Osteoblast (primary cell): Measurements from ENCODE around the gene GPR15. TPM values are rescaled to one million over a fixed set of nuclear protein-coding genes. Genes with fewer than 3 reads are reported as not detected.

ENCODE experiments used
- DNase-seq: peaks from one replicate; pipeline ENCODE4 v3.0.0; 2011; ENCODE audit warnings: low spot score, mixed read lengths; ENCODE audit not compliant: insufficient read length; ENCODE audit errors: missing footprints
- H2AFZ ChIP-seq: 2 replicates; pipeline ENCODE4 v1.6.0; 2011; ENCODE audit warnings: mild to moderate bottlenecking, low read length
- H3K27ac ChIP-seq: 2 replicates; pipeline ENCODE4 v1.5.1; 2011; ENCODE audit warnings: mild to moderate bottlenecking, low read depth, low read length, moderate library complexity
- H3K27me3 ChIP-seq: 2 replicates; pipeline ENCODE4 v1.6.0; 2012; ENCODE audit warnings: mild to moderate bottlenecking, control low read depth, inconsistent platforms, low read length, moderate library complexity; ENCODE audit not compliant: insufficient read depth
- H3K36me3 ChIP-seq: 2 replicates; pipeline ENCODE4 v1.5.1; 2011; ENCODE audit warnings: mild to moderate bottlenecking, low read length, control low read depth, moderate library complexity; ENCODE audit not compliant: insufficient read depth
- H3K4me1 ChIP-seq: 2 replicates; pipeline ENCODE4 v1.5.1; 2011; ENCODE audit warnings: mild to moderate bottlenecking, low read length, control low read depth, moderate library complexity; ENCODE audit not compliant: insufficient read depth
- H3K4me2 ChIP-seq: 2 replicates; pipeline ENCODE4 v1.6.0; 2011; ENCODE audit warnings: mild to moderate bottlenecking, low read length; ENCODE audit not compliant: insufficient read depth
- H3K4me3 ChIP-seq: fragments of 200-600 bp; sonication (generic); 3 replicates; pipeline ENCODE4 v1.5.1; 2012; ENCODE audit warnings: mild to moderate bottlenecking, low read length, inconsistent platforms; ENCODE audit not compliant: insufficient read depth
- H3K79me2 ChIP-seq: 2 replicates; pipeline ENCODE4 v1.6.0; 2012; ENCODE audit warnings: mild to moderate bottlenecking, low read length, control low read depth, inconsistent platforms; ENCODE audit not compliant: insufficient read depth
- H3K9me3 ChIP-seq: 2 replicates; pipeline ENCODE4 v1.5.1; 2011; ENCODE audit warnings: low read depth, low read length, control low read depth
- H4K20me1 ChIP-seq: 2 replicates; pipeline ENCODE4 v1.6.0; 2012; ENCODE audit warnings: mild to moderate bottlenecking, low read length, control low read depth; ENCODE audit not compliant: insufficient read depth
- CTCF ChIP-seq: IDR thresholded peaks from 2 replicates; pipeline ENCODE4 v1.5.1; 2011; ENCODE audit warnings: mild to moderate bottlenecking, low read depth, low read length, moderate library complexity; ENCODE audit errors: extremely low read depth
- total RNA-seq: library from RNA; depleted of rRNA; stranded (reverse); fragments of >200 nt; gene quantifications from 2 replicates; pipeline ENCODE4 v1.2.3, GENCODE V29; 2012

The GPR15 gene
- total RNA-seq, 1 donor: not detected

DNA sequence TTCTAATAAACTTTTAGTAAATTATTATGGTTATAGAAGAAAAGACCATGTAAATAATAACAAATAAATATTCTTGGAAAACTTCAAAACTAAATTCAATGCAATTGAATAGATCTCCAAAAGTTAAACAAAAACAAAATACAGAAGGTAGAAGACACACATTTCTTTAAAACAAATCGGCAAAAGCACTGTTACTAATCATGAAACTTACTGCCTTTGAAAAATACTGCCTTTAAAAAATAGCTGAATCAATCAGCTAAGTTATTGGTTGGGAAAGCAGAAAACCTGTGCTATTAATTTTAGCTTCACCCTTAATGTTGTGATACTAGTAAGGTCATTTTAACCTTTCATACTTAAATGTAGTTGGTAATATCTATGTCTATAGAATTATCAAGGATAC is 3.0 kb downstream of the GPR15 start:
- Histone ChIP-seq H3K36me3 (no peaks in the 10 kb centered on the region), H3K4me3 (no peak overlapping the region), H3K4me1 (no peaks in the 10 kb centered on the region), H4K20me1 (no peaks in the 10 kb centered on the region), H2AFZ (no peak overlapping the region), H3K27ac (no peak overlapping the region), H3K4me2 (no peak overlapping the region), H3K27me3 (peaks cover 5% of the 10 kb centered on the region), H3K79me2 (no peaks in the 10 kb centered on the region), H3K9me3 (no peaks in the 10 kb centered on the region)
- no peak for DNase-seq
- TF ChIP-seq CTCF: no peak

GRCh38 chr3:98536456-98537017 is 4.8 kb downstream of the GPR15 start:
- no peaks in the 10 kb centered on the region for H3K9me3 ChIP-seq
- H3K79me2 ChIP-seq: no peaks in the 10 kb centered on the region
- no peak overlapping the region for H3K27ac ChIP-seq
- no peak overlapping the region for H2AFZ ChIP-seq
- H3K4me1 ChIP-seq: no peaks in the 10 kb centered on the region
- no peak for TF ChIP-seq CTCF
- no peak for DNase-seq
- H3K36me3 ChIP-seq: no peaks in the 10 kb centered on the region
- no peaks in the 10 kb centered on the region for H4K20me1 ChIP-seq
- H3K27me3 ChIP-seq: peaks cover 5% of the 10 kb centered on the region
- no peak overlapping the region for H3K4me2 ChIP-seq
- no peak overlapping the region for H3K4me3 ChIP-seq

DNA sequence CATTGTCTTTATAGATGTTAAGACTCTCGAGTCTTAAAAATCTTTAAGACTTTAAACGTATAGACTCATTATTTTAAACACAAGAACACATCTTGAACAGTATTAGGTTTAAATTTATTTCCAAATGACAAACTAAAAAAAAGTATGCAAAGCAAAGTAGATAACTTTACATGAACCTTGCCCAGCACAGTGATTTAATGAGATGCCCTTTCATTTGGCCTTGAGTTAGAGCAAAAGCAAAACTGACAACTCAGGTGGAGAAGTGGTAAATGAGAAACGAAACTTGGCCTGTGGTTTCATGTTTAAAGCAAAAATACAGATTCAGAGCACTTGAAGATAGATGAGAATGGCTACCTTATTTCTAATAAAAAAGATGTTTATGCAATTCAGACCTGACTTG is 8.6 kb downstream of the GPR15 start:
- no peak overlapping the region for H3K4me2 ChIP-seq
- H3K27ac ChIP-seq: no peak overlapping the region
- no peak overlapping the region for H3K4me3 ChIP-seq
- no peaks in the 10 kb centered on the region for H4K20me1 ChIP-seq
- no peaks in the 10 kb centered on the region for H3K36me3 ChIP-seq
- H3K9me3 ChIP-seq: no peaks in the 10 kb centered on the region
- peaks cover 8% of the 10 kb centered on the region for H3K27me3 ChIP-seq
- DNase-seq: no peak
- no peaks in the 10 kb centered on the region for H3K4me1 ChIP-seq
- H2AFZ ChIP-seq: no peak overlapping the region
- H3K79me2 ChIP-seq: no peaks in the 10 kb centered on the region
- TF ChIP-seq CTCF: no peak

DNA sequence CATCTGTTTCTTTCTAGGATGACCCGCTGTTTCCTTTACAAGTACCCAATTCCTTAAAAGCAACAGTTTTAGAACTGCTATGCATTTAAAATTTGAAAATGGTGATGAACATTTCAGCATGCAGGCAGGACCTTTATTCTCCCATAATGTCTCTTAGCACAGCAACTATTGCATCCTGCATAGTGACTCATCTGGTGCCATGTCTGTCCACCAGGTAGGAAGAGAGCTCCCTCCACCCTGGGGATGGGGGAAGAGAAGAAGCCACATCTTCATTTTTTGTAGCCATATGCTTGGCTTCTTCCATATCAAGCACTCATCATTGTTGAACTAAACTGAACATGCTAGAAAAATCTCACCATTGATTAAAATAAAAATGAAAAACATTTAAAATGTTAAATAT is 9.9 kb downstream of the GPR15 start:
- TF ChIP-seq CTCF: no peak
- no peak overlapping the region for H3K4me2 ChIP-seq
- H2AFZ ChIP-seq: no peak overlapping the region
- H3K27ac ChIP-seq: no peak overlapping the region
- H3K4me3 ChIP-seq: no peak overlapping the region
- no peaks in the 10 kb centered on the region for H3K79me2 ChIP-seq
- no peaks in the 10 kb centered on the region for H4K20me1 ChIP-seq
- peaks cover 8% of the 10 kb centered on the region for H3K27me3 ChIP-seq
- no peaks in the 10 kb centered on the region for H3K9me3 ChIP-seq
- H3K36me3 ChIP-seq: no peaks in the 10 kb centered on the region
- DNase-seq: no peak
- no peaks in the 10 kb centered on the region for H3K4me1 ChIP-seq
